Inflammatory macrophage (primary cell): ENCODE results near the gene CSMD2.
A peak's percentile ranks its signal among the peaks of the same experiment; 100 is the strongest.

Experiments
- DNase-seq, 2 donors: peaks; one replicate each; pipeline ENCODE4 v3.0.0-alpha.2; 2020 to 2022

CSMD2 gene

DNA sequence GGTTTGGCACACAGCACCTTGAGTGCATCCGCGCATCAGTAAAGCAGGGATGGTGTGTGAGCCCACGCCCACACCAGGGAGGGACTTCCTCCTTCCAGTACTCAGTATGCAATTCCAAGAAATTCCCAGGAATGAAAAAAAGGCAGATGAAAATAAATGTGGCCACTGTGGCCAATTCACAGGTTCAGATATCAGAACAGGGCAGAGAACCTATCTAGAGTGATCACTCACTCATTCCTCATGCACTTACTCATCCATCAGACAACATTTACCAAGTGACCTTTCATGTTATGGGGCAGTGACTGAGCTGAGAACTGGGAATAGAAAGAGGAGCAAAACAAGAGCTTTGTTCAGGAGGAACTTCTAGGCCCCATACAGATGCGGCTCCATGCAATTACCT, 578.9 kb downstream of the CSMD2 start:
- DNase-seq: no peak

DNA sequence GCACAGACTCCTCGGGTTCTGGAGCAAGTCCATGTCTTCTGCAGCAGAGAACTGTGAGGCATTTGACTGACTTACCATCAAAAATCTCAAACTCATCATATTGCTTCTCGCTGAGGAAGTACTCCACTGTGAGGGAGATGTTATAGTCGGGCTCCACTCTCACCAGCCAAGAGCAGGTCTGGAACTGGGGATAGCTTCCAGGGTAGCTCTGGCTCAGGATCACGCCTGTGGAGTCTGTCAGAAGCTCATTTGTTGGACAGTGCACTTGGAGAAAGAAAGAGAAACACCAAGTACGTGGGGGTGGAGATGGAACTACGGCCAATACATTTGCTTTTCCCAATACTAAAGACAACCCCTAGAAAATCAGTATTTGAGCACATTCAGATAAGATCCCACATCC, 581.5 kb downstream of the CSMD2 start:
- no peak for DNase-seq

DNA sequence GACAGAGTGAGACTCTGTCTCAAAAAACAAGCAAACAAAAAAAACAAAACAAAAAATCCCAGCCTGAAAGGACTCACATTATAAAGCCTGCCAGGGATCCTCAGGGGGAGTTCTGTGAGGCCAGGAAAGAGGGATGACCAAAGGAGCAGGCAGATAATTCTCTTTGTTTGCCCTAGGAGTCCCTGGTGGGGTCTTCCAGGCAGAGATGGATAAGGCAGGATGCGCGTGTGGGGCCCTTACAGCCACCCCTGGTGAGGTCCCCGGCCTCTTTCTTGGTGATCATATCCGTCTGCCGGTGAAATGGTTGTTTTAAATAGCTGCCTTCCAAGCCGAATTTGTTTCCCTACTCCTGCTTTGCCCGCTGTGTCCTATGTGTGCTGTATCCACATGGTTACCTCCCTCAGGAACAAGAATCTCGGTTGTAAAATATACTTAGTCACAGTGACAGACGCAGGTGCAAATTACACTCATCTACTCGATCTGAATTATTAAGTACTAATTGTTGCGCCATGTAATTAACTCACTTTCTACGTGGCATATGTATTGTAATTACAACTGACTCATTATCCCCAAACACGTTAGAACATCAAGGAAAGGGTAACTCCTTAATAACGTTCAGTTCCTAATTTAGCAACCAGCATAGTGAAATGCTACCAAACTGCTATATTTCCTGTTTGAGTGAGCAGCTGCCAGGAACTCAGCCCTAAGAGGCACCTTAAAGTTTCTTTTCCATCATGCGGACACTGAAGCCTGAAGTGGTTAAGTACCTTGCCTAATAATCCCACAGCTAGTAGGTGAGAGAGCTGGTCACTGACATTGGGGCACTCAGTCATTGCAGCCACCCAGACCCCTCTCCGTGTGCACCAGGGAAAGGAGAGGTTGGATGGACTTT, 586.2 kb downstream of the CSMD2 start:
- DNase-seq: no peak

DNA sequence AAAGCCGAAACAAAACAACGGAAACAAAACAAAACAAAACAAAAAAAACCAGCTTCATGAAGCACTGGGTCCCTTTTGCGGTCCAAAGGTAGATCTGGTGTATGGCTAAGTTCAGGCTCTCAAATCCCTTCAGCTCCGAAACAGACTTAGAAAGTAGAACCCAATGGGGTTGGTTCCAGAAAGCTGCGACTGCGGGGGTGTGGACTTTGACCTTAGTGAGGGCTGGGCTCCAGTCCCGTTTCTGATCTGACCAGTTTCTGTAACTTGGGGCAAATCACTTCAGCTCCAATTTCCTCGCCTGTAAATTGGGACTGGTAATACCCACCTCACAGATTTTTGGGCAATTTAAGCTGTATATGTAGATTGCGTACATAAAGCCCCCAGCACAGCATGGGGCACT, 587.4 kb downstream of the CSMD2 start:
- DNase-seq: no peak

DNA sequence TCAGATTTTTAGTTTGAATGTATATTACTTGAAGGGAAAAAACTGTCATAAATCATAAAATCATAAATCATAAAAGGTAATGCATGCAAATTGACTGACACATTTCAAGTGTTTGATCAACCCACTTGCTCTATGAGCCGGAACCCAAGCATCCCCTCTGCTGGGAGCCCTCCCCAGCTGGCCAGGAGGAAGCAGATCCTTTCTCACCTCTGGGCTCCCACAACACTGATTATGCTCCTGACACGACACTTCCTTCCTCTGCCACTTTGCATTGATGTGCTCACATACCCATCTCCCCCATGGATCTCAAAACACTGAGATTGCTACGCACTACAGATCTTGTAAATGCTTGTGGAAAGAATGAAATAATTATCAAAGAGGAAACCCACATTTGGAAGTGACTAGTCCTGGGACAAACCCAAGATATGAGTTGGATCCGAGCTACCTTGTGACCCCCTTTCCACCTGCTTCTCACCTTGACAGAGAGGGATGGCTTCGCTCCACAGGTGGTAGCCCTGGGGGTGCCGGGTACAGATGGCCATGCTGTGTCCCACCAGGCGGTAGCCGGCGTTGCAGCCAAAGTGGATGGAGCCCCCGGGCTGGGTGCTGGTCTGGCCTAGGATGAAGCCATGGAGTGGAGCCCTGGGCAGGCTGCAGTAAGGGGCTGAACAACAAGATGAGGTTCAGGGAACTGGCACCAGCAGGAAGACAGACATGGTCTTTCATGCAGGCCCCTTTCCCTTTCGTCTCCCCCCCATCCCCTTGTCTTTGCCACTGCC, 588.0 kb downstream of the CSMD2 start:
- DNase-seq: no peak

DNA sequence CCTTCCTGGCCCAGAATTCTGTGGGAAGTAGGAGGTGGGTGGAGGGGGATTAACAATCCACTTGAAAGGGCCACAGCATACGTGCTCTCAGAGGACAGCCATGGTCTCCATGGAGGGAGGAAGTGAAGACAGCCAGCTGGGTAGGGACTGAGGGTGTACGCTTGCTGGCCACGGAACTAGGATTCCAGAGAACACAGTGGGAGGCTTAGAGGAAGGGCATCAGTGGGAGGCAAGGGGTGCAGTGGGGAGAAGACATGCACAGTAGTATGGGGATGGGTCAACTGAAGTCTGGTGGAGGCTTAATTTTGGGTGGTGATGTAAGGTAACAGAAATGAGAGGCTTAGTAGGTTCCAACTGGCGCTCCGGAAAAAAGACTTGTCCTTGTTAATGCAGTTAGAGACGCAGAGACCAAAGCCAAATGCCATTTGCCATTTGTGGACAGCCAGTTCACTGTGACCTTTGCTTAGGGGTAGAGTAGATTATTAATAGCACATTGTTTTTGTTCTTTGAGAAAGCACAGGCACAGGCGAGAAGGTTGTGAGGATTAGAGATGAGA, 589.6 kb downstream of the CSMD2 start:
- no peak for DNase-seq

DNA sequence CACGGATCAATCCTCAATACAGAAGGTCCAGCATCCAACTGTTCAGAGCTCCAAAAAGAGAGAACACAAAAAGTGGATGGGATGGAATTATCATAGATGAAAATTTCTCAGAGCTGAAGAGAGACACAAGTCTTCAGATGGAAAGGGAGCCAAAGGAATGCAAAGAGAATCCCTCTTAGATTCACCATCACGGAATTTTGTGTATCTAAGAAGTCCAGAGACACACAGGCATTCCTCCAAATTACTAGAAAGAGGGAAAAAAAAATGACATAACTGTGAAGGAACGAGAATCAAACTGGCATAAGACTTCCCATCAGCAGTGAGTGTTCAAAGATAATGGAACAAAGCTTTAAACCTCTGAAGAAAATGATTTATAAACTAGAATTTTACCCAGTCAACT, 591.4 kb downstream of the CSMD2 start:
- no peak for DNase-seq

DNA sequence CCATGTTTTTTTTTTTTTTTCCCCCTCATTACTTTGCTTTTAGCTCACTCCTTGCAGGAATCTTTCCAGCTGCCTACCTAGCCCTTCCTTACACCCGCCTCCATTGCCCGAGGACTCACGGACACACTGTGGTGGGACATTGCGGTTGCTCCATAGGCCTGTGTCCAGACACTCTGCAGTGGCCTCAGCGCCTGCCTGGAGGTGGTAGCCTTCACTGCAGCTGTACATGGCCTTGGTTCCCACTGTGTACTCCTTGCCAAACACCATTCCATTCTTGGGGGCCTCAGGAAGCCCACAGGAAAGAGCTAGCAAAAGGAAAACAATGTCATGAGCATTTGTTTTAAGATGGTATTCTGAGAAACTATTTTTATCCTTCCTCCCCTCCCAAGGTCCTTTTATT, 592.6 kb downstream of the CSMD2 start:
- no peak for DNase-seq

DNA sequence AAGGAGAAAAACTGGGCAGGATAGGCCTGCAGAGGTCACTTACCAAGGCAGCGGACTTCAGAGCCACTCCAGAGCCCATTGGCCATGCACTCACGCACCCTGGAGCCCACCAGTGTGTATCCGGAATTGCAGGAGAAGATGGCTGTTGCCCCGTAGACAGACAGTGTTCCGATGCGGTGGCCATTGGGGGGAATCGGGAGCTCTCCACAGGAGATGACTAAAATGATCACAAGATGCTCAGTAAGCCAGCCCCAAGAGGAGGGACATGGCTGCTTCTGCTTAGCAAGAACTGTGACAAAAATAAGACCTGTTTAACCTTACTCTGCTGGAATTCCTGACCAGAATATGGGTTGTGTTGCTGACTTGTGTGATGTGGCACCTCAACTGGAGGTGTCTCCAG, 595.7 kb downstream of the CSMD2 start:
- DNase-seq: no peak

DNA sequence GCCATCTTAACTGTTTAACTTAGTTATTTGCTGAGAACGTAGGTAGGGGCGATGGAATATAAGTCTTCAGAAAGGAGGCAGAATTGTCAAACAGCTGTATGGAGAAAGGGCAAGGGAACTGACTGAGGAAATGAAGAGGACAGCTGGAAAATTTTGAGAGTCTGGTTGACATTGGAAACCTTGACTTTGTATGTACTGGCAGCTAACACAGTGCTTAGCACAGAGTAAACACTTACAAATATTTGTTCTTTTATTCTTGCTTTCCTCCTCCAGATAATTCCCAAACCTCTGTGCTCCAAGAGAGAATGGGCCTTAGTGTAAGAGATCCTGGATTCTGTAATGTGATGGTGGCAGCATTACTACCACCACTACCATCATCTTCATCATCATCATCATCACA, 601.3 kb downstream of the CSMD2 start:
- no peak for DNase-seq

DNA sequence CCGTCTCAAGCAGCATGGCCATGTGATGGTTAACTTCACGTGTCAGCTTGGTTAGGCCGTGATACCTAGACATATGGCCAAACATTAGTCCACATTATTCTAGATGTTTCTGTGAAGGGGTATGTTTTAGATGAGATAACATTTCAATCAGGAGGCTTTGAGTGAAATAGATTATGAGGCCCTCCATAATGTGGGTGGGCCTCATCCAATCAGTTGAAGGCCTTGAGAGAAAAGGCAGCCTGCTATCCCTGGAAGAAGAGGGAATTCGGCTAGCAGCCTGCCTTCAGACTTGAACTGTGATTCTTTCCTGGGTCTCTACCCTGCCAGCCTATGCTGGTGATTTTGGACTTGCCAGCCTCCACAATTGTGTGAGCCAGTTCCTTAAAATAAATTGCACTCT, 602.5 kb downstream of the CSMD2 start:
- DNase-seq: no peak

DNA sequence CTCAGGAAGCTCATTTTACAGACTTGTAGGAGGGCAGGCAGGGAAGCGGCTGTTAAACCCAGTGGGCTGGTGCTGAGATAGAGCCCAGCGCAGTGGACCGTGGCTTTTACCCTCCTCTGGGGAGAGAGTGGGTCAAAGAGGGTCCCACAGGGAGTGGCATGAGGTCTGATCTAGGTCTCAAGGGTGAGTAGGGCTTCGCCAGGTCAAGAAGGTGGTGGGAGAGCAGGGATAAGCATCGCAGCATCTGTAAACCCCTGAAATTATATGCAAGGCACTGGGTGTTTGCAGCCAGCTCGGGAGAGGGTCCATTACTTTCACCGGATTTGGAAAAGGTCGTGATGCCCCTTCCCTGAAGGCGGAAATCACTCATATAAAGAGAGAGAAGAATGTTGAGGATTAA, 603.5 kb downstream of the CSMD2 start:
- DNase-seq: no peak

DNA sequence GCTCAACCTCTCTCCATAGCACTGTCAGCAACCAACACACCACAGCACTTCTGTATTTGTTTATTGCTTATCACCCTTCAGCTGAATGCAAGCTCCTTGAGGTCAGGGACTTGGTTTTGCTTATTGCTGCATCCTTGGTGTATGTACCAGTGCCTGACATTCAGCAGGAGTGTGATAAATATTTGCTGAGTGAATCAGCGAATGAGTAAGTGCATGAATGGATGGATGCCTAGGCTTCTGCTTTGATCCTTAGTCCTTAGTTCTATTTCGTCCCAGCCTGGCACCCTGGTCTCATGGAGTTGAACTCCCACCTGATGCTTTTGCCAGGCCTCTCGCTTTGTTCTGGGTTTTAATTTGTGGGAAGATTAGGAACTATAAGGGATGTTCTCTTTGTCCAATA, 604.4 kb downstream of the CSMD2 start:
- no peak for DNase-seq

DNA sequence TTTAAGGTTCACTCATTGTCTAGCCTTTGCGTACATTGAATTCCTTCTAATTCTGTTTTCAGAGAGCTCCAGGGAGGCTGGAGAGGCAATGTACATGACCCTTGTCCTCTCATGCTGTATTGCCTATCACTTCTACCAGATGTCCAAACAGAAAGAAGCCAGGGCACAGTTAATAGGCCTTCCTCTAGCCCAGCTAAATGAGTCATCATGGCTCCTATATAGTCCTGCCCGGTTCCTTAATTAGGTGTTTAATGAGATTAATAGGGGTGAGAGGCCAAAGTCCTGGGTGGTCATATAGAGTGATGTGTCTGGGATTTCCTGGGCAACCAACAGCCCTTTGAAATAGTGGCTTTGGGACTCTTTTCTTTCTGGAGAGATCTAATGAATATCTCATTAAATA, 616.3 kb downstream of the CSMD2 start:
- no peak for DNase-seq

DNA sequence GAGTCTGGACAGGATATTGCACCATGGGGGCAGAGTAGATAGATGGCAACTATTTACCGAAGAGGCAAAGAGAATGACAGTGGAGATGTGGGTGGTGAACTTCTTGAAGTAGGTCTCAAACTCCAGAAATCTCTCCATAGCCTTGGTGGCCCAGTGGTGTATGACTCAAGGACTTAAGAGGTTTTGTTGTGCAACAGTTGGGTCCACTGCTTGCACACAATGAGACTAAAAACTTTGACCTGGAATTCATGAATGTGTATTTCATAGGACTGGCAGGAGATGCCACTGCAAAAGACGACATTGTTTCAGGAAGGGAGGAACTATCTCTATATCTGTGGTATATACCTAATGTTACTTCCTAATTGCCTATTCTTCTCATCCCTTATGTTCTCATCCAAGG, 616.7 kb downstream of the CSMD2 start:
- no peak for DNase-seq

DNA sequence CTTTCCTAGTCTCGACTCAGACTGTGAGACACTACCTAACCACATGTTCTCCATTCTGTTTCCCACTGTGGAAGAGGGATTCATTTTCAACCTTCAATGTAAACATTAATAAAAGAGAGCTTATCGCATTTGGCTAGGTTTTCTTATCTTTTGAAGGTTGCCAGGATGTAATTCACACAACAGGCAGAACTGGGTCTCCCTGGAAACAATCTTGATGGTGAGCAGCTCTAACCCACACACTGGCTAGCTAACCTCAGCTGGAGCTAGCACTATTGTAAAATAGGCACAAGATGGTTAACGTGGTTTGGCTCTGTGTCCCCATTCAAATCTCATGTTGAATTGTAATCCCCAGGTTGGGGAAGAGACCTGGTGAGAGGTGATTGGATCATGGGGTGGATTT, 617.5 kb downstream of the CSMD2 start:
- no peak for DNase-seq

DNA sequence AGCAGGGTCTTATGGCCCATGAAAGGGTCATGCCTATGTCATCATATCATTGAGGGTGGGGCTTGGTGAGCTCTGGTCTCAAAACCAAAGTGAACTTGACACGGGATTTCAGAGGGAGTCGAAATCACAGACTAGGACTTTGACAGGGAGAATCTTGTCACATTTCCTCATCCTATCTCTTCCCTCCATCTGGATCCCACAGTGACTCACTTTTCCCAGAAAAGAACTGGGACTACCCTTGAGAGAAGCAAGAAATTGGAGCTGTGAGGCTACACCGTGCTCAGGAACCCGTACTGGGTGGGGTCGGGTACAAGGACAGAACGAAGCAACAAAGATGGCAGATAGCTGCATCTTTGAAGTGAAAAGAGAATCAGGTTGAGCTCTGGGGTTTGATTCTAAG, 623.1 kb downstream of the CSMD2 start:
- no peak for DNase-seq

DNA sequence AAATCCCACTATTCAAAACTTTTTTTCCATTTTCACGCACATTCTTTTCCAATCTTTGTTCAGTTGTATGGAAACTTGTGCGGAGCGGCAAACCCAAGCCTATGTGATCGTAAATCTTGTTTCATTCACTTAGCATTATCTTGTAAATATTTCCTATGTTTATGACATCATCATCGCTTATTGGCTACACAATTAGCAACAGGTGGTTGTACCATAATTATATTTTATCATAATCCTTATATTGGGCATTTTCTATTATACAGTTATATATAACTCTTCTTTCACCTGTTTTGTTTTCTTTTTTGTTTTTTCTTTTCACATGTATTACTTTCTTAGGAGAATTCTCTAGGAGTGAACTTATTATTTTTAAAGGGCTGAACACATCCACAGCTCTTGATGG, 627.1 kb downstream of the CSMD2 start:
- DNase-seq: no peak

DNA sequence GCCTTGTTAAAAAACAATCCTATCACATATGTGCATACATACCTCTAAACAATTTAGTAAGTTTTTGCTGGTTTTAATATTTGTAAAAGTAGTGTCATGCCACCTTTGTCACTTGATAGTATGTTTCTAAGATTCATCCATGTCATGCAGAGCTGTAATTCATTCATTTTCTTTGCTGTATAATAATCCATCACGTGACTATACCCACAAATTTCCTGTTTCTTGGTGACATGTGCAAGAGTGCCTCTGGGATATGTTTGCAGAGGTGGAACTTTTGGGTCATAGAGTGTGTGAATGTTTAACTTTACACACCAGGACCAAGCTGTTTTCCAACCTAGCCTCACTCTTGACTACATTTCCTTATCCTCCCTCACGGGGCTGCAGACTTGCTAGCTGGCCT, 629.7 kb downstream of the CSMD2 start:
- DNase-seq: no peak

DNA sequence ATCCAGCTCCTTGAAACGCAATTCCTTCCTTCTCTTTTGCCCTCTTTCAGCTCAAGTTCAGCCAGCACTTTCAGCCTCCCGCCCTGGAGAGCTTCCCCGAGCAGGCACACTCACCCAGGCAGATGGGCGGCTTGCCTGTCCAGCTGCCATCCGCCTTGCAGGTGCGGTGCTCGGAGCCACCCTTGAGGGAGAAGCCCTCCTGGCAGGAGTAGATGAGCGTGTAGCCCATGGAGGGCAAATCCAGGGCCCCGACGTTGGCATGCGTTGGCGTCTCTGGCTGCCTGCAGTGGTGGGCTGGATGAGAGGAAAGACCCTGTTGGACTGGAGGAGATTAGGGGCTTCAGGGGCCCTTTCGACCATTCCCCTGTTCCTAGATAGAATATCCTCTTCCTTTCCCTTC, 632.1 kb downstream of the CSMD2 start:
- no peak for DNase-seq

DNA sequence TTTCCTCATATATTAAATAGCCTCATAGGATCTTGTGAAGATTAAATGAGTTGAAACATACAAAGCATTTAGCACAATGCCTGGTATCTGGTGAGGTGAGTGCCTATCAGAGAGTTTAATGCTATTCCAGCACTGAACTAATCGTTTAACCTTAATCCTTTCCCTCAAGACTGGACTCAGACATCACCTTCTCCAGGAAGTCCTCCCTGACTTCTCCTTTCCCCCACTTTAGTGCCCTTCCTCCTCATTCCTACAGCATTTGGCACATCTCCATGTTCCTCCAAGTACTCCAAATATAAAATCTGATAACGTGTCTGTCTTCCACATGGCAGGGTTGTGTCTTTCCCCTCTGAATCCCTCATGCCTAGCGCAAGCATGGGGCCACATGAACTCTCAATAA, 632.8 kb downstream of the CSMD2 start:
- no peak for DNase-seq

DNA sequence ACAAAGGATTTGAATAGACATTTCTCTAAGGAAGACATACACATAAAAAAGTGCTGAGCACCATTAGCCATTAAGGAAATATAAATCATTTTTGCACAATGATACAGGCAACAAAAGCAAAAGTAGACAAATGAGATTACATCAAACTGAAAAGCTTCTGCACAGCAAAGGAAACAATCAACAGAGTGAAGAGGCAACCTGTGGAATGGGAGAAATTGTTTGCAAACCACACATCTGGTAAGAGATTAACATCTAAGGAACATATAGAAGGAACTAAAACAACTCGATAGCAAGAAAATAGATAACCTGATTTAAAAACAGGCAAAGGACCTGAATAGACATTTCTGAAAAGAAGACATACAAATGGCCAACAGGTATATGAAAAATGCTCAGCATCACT, 635.1 kb downstream of the CSMD2 start:
- DNase-seq: no peak

DNA sequence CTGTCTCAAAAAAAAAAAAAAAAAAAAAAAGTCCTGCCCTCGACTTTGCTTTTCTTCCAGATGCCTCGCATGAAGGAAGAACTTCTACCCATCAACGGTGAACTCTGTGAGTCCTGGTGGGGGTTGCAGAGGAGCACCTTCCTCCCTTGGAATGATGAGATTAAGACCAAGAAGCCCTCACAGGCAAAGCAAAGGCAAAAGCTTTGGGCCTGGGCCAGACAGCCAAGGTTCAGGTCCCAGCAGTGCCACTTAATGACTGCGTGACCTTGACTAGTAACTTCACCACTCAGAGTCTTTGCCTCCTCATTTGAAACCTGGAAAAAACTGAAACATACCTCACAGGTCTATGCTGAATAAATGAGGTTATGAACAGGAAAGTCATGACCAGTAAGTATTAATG, 637.1 kb downstream of the CSMD2 start:
- no peak for DNase-seq

DNA sequence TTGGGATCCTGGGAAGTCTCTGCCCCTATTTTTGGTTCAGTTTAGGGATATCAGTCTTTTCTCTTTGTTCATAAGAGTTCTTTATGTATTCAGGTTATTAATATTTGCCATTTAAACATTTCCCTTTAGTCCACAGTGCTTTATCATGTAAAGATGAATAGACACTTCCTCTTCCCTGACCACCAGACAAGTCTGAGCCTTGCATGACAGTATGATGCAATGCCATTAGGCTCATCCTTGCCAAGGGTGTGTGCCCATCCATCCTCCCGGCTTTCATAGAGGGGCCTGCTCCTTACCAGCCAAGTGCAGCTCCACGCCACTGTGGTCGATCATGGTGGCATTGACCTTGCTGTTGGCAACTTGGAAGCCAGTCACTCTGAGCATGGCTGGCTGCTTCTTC, 640.4 kb downstream of the CSMD2 start:
- DNase-seq: peak; percentile 45 to 49
